Measurements from ENCODE around the gene ZBTB47. TPM values are rescaled to one million over a fixed set of nuclear protein-coding genes. Genes with fewer than 3 reads are reported as not detected.

The ZBTB47 gene
- total RNA-seq, 1 donor from 2014 or later: 20.5 TPM

- Mint-ChIP-seq H3K4me1 (ENCODE audit: unreplicated experiment) (no peaks in the 10 kb centered on the region), H3K4me3 (ENCODE audit: unreplicated experiment) (no peak overlapping the region), H3K27me3 (ENCODE audit: unreplicated experiment) (no peaks in the 10 kb centered on the region), H3K9me3 (ENCODE audit: unreplicated experiment) (no peaks in the 10 kb centered on the region), H3K36me3 (ENCODE audit: low read depth, unreplicated experiment) (no peaks in the 10 kb centered on the region), H3K27ac (ENCODE audit: unreplicated experiment) (no peak overlapping the region)
- TF ChIP-seq CTCF (IDR thresholded peaks at IDR 0.05; ENCODE audit: unreplicated experiment): no peak
- no peak for DNase-seq (ENCODE audit: low spot score)
Measured at GRCh38 chr3:42681361-42682038, 28.0 kb downstream of the ZBTB47 start.

GRCh38 chr3:42682301-42683070 lies 29.0 kb downstream of the ZBTB47 start:
- Mint-ChIP-seq H3K4me3 (ENCODE audit: unreplicated experiment) (no peak overlapping the region), H3K27ac (ENCODE audit: unreplicated experiment) (no peak overlapping the region), H3K36me3 (ENCODE audit: low read depth, unreplicated experiment) (no peaks in the 10 kb centered on the region), H3K27me3 (ENCODE audit: unreplicated experiment) (peaks cover 6% of the 10 kb centered on the region), H3K9me3 (ENCODE audit: unreplicated experiment) (no peaks in the 10 kb centered on the region), H3K4me1 (ENCODE audit: unreplicated experiment) (no peaks in the 10 kb centered on the region)
- DNase-seq (ENCODE audit: low spot score): no peak
- TF ChIP-seq CTCF (IDR thresholded peaks at IDR 0.05; ENCODE audit: unreplicated experiment): no peak

- Mint-ChIP-seq H3K27ac (ENCODE audit: unreplicated experiment) (no peak overlapping the region), H3K4me3 (ENCODE audit: unreplicated experiment) (no peak overlapping the region), H3K27me3 (ENCODE audit: unreplicated experiment) (peaks cover 6% of the 10 kb centered on the region), H3K9me3 (ENCODE audit: unreplicated experiment) (no peaks in the 10 kb centered on the region), H3K4me1 (ENCODE audit: unreplicated experiment) (no peaks in the 10 kb centered on the region), H3K36me3 (ENCODE audit: low read depth, unreplicated experiment) (no peaks in the 10 kb centered on the region)
- DNase-seq (ENCODE audit: low spot score): no peak
- TF ChIP-seq CTCF (IDR thresholded peaks at IDR 0.05; ENCODE audit: unreplicated experiment): no peak
Measured at GRCh38 chr3:42683875-42684598, 30.5 kb downstream of the ZBTB47 start.

DNA sequence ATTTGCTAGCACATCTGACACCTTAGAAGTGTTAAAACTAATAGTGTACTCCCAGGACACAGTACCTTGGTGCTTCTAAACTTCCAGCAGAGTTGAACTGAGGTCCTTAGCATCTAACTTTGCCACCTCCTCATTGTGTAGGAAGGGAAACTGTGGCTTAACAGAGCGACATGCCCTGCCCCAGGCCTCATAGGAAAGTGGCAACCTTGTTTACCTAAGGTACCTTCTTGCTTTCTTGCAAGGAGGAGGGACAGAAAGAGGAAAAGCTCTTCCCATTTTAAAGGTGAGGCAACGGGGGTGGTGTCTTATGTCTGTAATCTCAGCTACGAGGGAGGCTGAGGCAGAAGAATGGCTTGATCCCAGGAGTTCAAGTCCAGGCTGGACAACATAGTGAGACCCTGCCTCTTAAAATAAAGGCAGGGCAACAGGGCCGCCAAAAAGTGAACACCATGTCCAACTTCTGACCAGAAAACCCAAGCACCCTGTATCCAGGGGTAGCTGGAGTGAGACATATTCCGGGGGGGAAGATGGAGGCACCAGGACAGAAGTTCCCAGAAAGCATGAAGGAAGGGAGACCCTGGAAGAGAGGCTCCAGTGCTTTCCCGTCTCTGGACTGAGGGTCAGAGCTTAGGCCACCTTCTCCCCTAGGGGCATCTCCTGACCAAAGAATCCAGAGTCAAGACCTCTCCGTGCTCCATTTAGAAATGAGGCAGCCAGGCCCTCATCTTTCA lies 31.3 kb downstream of the ZBTB47 start:
- TF ChIP-seq CTCF (IDR thresholded peaks at IDR 0.05; ENCODE audit: unreplicated experiment): no peak
- H3K27me3 Mint-ChIP-seq (ENCODE audit: unreplicated experiment): peaks cover 8% of the 10 kb centered on the region
- no peak overlapping the region for H3K27ac Mint-ChIP-seq (ENCODE audit: unreplicated experiment)
- no peaks in the 10 kb centered on the region for H3K4me1 Mint-ChIP-seq (ENCODE audit: unreplicated experiment)
- no peak for DNase-seq (ENCODE audit: low spot score)
- no peaks in the 10 kb centered on the region for H3K36me3 Mint-ChIP-seq (ENCODE audit: low read depth, unreplicated experiment)
- H3K4me3 Mint-ChIP-seq (ENCODE audit: unreplicated experiment): no peak overlapping the region
- no peaks in the 10 kb centered on the region for H3K9me3 Mint-ChIP-seq (ENCODE audit: unreplicated experiment)
